B cell (primary cell): Measurements from ENCODE around the gene USP37.

Experiments
- EZH2 ChIP-seq: IDR thresholded peaks from 2 replicates; pipeline ENCODE4 v1.6.1; 2012; ENCODE audit warnings: borderline replicate concordance, low read depth, mild to moderate bottlenecking, moderate library complexity, low read length; ENCODE audit not compliant: insufficient read depth, poor library complexity, severe bottlenecking
- TF ChIP-seq, protein P1 (sequence below): fragments of 200-600 bp; IDR thresholded peaks from one replicate; pipeline ENCODE4 v1.8.0; 2022; ENCODE audit warnings: antibody characterized with exemption, mild to moderate bottlenecking

DNA sequence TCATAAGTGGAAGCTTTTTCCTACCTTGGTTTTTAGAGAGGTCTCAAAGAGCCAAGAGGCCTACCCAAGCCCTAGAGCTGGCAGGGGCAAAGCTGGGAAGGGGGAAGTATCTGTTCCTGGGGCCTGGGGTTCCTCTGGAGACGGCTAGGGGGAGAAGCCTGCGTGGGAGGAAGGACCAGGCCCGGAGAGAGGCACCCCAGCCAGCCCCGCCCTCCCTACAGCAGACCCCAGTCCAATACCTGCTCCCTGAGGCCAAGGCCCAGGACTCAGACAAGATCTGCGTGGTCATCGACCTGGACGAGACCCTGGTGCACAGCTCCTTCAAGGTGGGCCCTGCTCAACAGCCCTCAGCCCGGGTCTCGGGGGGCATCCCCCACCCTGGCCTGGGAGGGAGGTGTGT is 166.3 kb downstream of the USP37 start:
- TF ChIP-seq, protein P1, sequence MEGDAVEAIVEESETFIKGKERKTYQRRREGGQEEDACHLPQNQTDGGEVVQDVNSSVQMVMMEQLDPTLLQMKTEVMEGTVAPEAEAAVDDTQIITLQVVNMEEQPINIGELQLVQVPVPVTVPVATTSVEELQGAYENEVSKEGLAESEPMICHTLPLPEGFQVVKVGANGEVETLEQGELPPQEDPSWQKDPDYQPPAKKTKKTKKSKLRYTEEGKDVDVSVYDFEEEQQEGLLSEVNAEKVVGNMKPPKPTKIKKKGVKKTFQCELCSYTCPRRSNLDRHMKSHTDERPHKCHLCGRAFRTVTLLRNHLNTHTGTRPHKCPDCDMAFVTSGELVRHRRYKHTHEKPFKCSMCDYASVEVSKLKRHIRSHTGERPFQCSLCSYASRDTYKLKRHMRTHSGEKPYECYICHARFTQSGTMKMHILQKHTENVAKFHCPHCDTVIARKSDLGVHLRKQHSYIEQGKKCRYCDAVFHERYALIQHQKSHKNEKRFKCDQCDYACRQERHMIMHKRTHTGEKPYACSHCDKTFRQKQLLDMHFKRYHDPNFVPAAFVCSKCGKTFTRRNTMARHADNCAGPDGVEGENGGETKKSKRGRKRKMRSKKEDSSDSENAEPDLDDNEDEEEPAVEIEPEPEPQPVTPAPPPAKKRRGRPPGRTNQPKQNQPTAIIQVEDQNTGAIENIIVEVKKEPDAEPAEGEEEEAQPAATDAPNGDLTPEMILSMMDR = no peak
- TF ChIP-seq EZH2 = no peak
